ENCODE results near the gene DCDC1. TPM values are rescaled to one million over a fixed set of nuclear protein-coding genes. Genes with fewer than 3 reads are reported as not detected.

The DCDC1 gene
- total RNA-seq, 1 experiment from 2014 or later, result 1.5 TPM

GRCh38 chr11:31173926-31174680 is 195.4 kb downstream of the DCDC1 start:
- ChIA-PET RAD21 (ENCODE audit: low non-redundant PET in 1 of 2, low total read pairs in 2 of 2, uncharacterized antibody in 2 of 2, unreplicated experiment in 2 of 2) (no interaction called here), CTCF (no interaction called here)

More at GRCh38 chr11:31173926-31174680, 195.4 kb downstream of the DCDC1 start:
- intact Hi-C loops (cut with micrococcal nuclease), result no loop called here
- DNase-seq (ENCODE audit: low read depth, low spot score) (no peak), ATAC-seq (no peak)
- H3K27ac ChIP-seq (ENCODE audit: low read depth, low read length), result no peak overlapping the region
- H3K4me3 ChIP-seq (replicated peaks in 1 of 2; ENCODE audit: low read depth in 1 of 2, low read length in 2 of 2), result no peak overlapping the region
- no peaks in the 10 kb centered on the region for H3K4me1 ChIP-seq (ENCODE audit: control insufficient read depth in 1 of 2, insufficient read depth in 2 of 2, low read length in 2 of 2)
- no peaks in the 10 kb centered on the region for H3K9me2 ChIP-seq (ENCODE audit: insufficient read depth)
- no peak overlapping the region for H3K4me2 ChIP-seq (ENCODE audit: low read length)
- POLR2A ChIA-PET, result no interaction called here
- H3K27me3 ChIP-seq (ENCODE audit: insufficient read depth, low read length), result no peaks in the 10 kb centered on the region
- no peak overlapping the region for H3K9ac ChIP-seq (ENCODE audit: low read length)
- no peaks in the 10 kb centered on the region for H4K20me1 ChIP-seq (ENCODE audit: insufficient read depth)
- H3K36me3 ChIP-seq (ENCODE audit: control insufficient read depth in 1 of 2, insufficient read depth in 2 of 2, low read length in 2 of 2), result no peaks in the 10 kb centered on the region
- H2AFZ ChIP-seq (ENCODE audit: low read depth, low read length, poor library complexity, severe bottlenecking), result no peak overlapping the region
- H3K9me3 ChIP-seq (ENCODE audit: control insufficient read depth in 1 of 2, insufficient read depth in 1 of 2, low read depth in 1 of 2, low read length in 2 of 2), result peaks cover 0 to 4% of the 10 kb centered on the region in 2 experiments; a peak in 2 of 4 replicates
- TF ChIP-seq YY1 (IDR thresholded peaks at IDR 0.05; ENCODE audit: extremely low read depth, insufficient replicate concordance, low read depth, low read length), result no peak
- no peak for TF ChIP-seq EGR1 (IDR thresholded peaks at IDR 0.05; ENCODE audit: low read depth)
- TF ChIP-seq CEBPB (IDR thresholded peaks at IDR 0.05; ENCODE audit: low read depth), result no peak
- TF ChIP-seq SP1 (IDR thresholded peaks at IDR 0.05; ENCODE audit: low read depth), result no peak
- no peak for TF ChIP-seq TCF7L2 (IDR thresholded peaks at IDR 0.05; ENCODE audit: borderline replicate concordance, extremely low read depth, insufficient read depth, insufficient read length)
- no peak for TF ChIP-seq ATF3 (IDR thresholded peaks at IDR 0.05)
- TF ChIP-seq POLR2AphosphoS5 (IDR thresholded peaks at IDR 0.05; ENCODE audit: low read depth, low read length), result no peak
- no peak for TF ChIP-seq SRF (IDR thresholded peaks at IDR 0.05; ENCODE audit: low read depth)
- no peak for TF ChIP-seq POLR2A (IDR thresholded peaks at IDR 0.05; ENCODE audit: borderline replicate concordance, extremely low read depth, insufficient read depth, insufficient read length)
- TF ChIP-seq CTCF (IDR thresholded peaks at IDR 0.05 in 2 of 3, conservative IDR thresholded peaks at IDR 0.05 in 1 of 3; ENCODE audit: borderline replicate concordance in 1 of 3, insufficient read depth in 1 of 3, low read depth in 2 of 3, low read length in 2 of 3), result no peak
- no peak for TF ChIP-seq CBX3 (IDR thresholded peaks at IDR 0.05; ENCODE audit: low read depth)
- no peak for TF ChIP-seq JUND (IDR thresholded peaks at IDR 0.05)
- TF ChIP-seq SIN3A (IDR thresholded peaks at IDR 0.05; ENCODE audit: low read depth), result no peak
- TF ChIP-seq MAX (IDR thresholded peaks at IDR 0.05), result no peak
- no peak for TF ChIP-seq ZBTB33 (IDR thresholded peaks at IDR 0.05; ENCODE audit: extremely low read depth, insufficient replicate concordance, low read length)
- no peaks in the 10 kb centered on the region for H3K79me2 ChIP-seq (ENCODE audit: insufficient read depth, low read length)
- no TSS peak for BruUV-seq (replicated peaks)

Measured in HCT116 (cell line).